ENCODE results near the gene MACROD2. TPM values are rescaled to one million over a fixed set of nuclear protein-coding genes. Genes with fewer than 3 reads are reported as not detected.

The MACROD2 gene
- polyA plus RNA-seq, 1 experiment: 0.47 TPM

GRCh38 chr20:16061351-16061750 lies 2066.0 kb downstream of the MACROD2 start:
- CTCF ChIA-PET: no interaction called here
- POLR2A ChIA-PET: no interaction called here

DNA sequence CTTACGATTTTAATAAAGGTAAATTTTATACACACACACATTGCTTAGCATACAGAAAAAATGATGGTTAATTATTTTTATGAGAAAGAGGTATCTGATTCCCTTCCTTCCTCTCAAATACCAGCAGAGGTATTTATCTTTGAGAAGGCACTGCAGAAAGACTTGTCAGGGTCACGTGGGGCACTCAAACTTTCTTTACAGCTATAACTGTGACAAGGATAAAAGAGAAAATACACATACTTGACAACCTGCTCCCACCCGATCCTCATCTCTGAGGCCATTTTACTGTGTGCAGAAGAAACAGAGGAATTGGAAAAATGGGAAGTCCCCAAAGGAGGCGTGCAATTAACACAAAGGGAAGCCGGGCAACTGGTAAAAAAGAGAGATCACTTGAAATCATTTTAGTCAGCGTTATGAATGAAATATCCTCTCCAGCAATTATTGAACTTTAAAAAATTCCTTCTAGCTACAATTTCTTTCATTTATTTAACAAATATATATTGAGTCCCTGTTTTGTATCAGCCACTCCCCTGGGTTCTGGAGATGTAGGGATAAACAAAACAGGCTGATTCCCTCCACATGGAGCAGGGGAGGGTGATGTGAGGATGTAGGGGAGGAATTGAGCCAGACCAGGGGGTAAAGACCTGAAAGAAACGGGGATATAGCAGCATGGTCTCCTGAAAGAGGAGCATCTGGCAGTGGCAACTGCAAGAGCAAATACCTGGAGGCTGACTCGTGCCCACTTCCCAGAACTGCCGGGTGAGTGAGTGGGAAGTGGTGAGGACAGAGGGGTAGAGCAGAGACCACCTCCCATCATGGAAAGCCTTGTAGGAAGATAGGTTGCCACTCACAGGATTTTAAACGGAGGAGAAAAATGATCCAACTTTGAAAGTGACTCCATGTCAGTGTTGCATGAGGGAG lies 2067.6 kb downstream of the MACROD2 start:
- POLR2A ChIA-PET: no interaction called here
- CTCF ChIA-PET: no interaction called here
- no peaks in the 10 kb centered on the region for H3K27me3 ChIP-seq (ENCODE audit: control insufficient read depth, insufficient read depth, low read length)
- no peak for DNase-seq (ENCODE audit: low read depth)
- no peaks in the 10 kb centered on the region for H3K36me3 ChIP-seq (ENCODE audit: control insufficient read depth, insufficient read depth, low read length)
- H3K4me3 ChIP-seq (ENCODE audit: low read depth, low read length): no peak overlapping the region
- TF ChIP-seq, protein P1, sequence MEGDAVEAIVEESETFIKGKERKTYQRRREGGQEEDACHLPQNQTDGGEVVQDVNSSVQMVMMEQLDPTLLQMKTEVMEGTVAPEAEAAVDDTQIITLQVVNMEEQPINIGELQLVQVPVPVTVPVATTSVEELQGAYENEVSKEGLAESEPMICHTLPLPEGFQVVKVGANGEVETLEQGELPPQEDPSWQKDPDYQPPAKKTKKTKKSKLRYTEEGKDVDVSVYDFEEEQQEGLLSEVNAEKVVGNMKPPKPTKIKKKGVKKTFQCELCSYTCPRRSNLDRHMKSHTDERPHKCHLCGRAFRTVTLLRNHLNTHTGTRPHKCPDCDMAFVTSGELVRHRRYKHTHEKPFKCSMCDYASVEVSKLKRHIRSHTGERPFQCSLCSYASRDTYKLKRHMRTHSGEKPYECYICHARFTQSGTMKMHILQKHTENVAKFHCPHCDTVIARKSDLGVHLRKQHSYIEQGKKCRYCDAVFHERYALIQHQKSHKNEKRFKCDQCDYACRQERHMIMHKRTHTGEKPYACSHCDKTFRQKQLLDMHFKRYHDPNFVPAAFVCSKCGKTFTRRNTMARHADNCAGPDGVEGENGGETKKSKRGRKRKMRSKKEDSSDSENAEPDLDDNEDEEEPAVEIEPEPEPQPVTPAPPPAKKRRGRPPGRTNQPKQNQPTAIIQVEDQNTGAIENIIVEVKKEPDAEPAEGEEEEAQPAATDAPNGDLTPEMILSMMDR (IDR thresholded peaks at IDR 0.05; ENCODE audit: insufficient read depth, low read depth, low read length): no peak

More at GRCh38 chr20:16061351-16061750, 2066.0 kb downstream of the MACROD2 start:
- DNase-seq (ENCODE audit: low read depth): no peak
- Histone ChIP-seq H3K27me3 (ENCODE audit: control insufficient read depth, insufficient read depth, low read length) (no peaks in the 10 kb centered on the region), H3K4me3 (ENCODE audit: low read depth, low read length) (no peak overlapping the region), H3K36me3 (ENCODE audit: control insufficient read depth, insufficient read depth, low read length) (no peaks in the 10 kb centered on the region)
- TF ChIP-seq, protein P1 (IDR thresholded peaks at IDR 0.05; ENCODE audit: insufficient read depth, low read depth, low read length): no peak

- Histone ChIP-seq H3K36me3 (ENCODE audit: control insufficient read depth, insufficient read depth, low read length) (no peaks in the 10 kb centered on the region), H3K27me3 (ENCODE audit: control insufficient read depth, insufficient read depth, low read length) (no peaks in the 10 kb centered on the region), H3K4me3 (ENCODE audit: low read depth, low read length) (no peak overlapping the region)
- no peak for DNase-seq (ENCODE audit: low read depth)
- CTCF ChIA-PET: no interaction called here
- TF ChIP-seq, protein P1 (IDR thresholded peaks at IDR 0.05; ENCODE audit: insufficient read depth, low read depth, low read length): no peak
- POLR2A ChIA-PET: no interaction called here
Observed at GRCh38 chr20:16063881-16064280, 2068.6 kb downstream of the MACROD2 start.

GRCh38 chr20:16064989-16065707 lies 2069.8 kb downstream of the MACROD2 start:
- CTCF ChIA-PET: interaction anchor here (1.3 kb wide), 1 partner anchor 410 kb away, joined by 4 read pairs; no protein-coding TSS in a partner anchor
- no peak for DNase-seq (ENCODE audit: low read depth)
- POLR2A ChIA-PET: no interaction called here

GRCh38 chr20:16066571-16066970 lies 2071.3 kb downstream of the MACROD2 start:
- CTCF ChIA-PET: no interaction called here
- POLR2A ChIA-PET: no interaction called here
- TF ChIP-seq, protein P1 (IDR thresholded peaks at IDR 0.05; ENCODE audit: insufficient read depth, low read depth, low read length): no peak
- Histone ChIP-seq H3K27me3 (ENCODE audit: control insufficient read depth, insufficient read depth, low read length) (no peaks in the 10 kb centered on the region), H3K4me3 (ENCODE audit: low read depth, low read length) (no peak overlapping the region), H3K36me3 (ENCODE audit: control insufficient read depth, insufficient read depth, low read length) (no peaks in the 10 kb centered on the region)
- no peak for DNase-seq (ENCODE audit: low read depth)

More at GRCh38 chr20:16064989-16065707, 2069.8 kb downstream of the MACROD2 start:
- H3K36me3 ChIP-seq (ENCODE audit: control insufficient read depth, insufficient read depth, low read length): no peaks in the 10 kb centered on the region
- no peak overlapping the region for H3K4me3 ChIP-seq (ENCODE audit: low read depth, low read length)
- H3K27me3 ChIP-seq (ENCODE audit: control insufficient read depth, insufficient read depth, low read length): no peaks in the 10 kb centered on the region
- TF ChIP-seq, protein P1 (IDR thresholded peaks at IDR 0.05; ENCODE audit: insufficient read depth, low read depth, low read length): no peak

Data from BJ (cell line).